ENCODE data around the gene CDON. TPM values are rescaled to one million over a fixed set of nuclear protein-coding genes. Genes with fewer than 3 reads are reported as not detected.

The CDON gene
- total and polyA plus RNA-seq, 9 of the 15 experiments (the other 6 are each of a cell fraction or from before 2014, with no cell fraction given): 0.08 to 0.64 (median 0.40) TPM

GRCh38 chr11:125952973-125953372 is 109.7 kb downstream of the CDON start:
- peaks cover 4% of the 10 kb centered on the region for H3K9me1 ChIP-seq (ENCODE audit: control insufficient read depth, insufficient read depth, low read length)
- DNase-seq (ENCODE audit: extremely low read depth in 1 of 4, low spot score in 3 of 4) (no peak), ATAC-seq (no peak), FAIRE-seq (no peak)
- WGBS (ENCODE audit: insufficient coverage, low coverage, missing lambda C conversion rate): 1% methylated on average over 7 of the region's 7 CpGs
- no peak overlapping the region for H3K9ac ChIP-seq (ENCODE audit: insufficient read depth in 1 of 2, low read depth in 2 of 2, low read length in 2 of 2)
- no peak overlapping the region for H3K4me2 ChIP-seq (ENCODE audit: insufficient read depth, low read length)
- H3K79me2 ChIP-seq (ENCODE audit: control insufficient read depth, insufficient read depth, low read length): no peaks in the 10 kb centered on the region
- in situ Hi-C loops (cut with MboI): no loop called here
- H4K20me1 ChIP-seq (replicated peaks; ENCODE audit: control insufficient read depth, insufficient read depth, low read length): peaks cover 8% of the 10 kb centered on the region; the same call in 1 of the 2 replicates
- intact Hi-C loops (cut with micrococcal nuclease): no loop called here
- no peaks in the 10 kb centered on the region for H3K36me3 ChIP-seq (ENCODE audit: control insufficient read depth, insufficient read depth, low read length)
- ChIA-PET CTCF (ENCODE audit: low intra/inter-chr PET ratio) (no interaction called here), POLR2A (interaction anchor here (1.3 kb wide), 1 partner anchor 10 kb away, joined by 6 read pairs; no protein-coding TSS in a partner anchor)
- H3K4me3 ChIP-seq: no peak overlapping the region
- BruUV-seq (replicated peaks): no TSS peak
- peaks cover 73 to 84% of the 10 kb centered on the region in 2 experiments for H3K27me3 ChIP-seq (ENCODE audit: control insufficient read depth in 2 of 2, insufficient read depth in 2 of 2, low read length in 2 of 2)
- no peak overlapping the region for H3K27ac ChIP-seq (ENCODE audit: extremely low read depth, low read depth, low read length)
- H3K9me3 ChIP-seq (replicated peaks; ENCODE audit: control insufficient read depth, insufficient read depth, low read depth, low read length): no peaks in the 10 kb centered on the region
- H2AFZ ChIP-seq (ENCODE audit: low read depth, low read length): no peak overlapping the region
- peaks cover 0 to 9% of the 10 kb centered on the region in 2 experiments; a peak in 2 of 5 replicates for H3K4me1 ChIP-seq (replicated peaks in 1 of 2; ENCODE audit: control insufficient read depth in 2 of 2, insufficient read depth in 2 of 2, low read length in 2 of 2)
- TF ChIP-seq HNRNPLL (IDR thresholded peaks at IDR 0.05; ENCODE audit: low read depth, low read length, poor library complexity, severe bottlenecking): no peak
- TF ChIP-seq PKNOX1 (IDR thresholded peaks at IDR 0.05): no peak
- no peak for TF ChIP-seq ETV6 (IDR thresholded peaks at IDR 0.05; ENCODE audit: borderline replicate concordance in 1 of 2, low read depth in 2 of 2, low read length in 1 of 2)
- TF ChIP-seq ETV6 (CRISPR knock-in tag; IDR thresholded peaks at IDR 0.05; ENCODE audit: borderline replicate concordance): no peak
- TF ChIP-seq HCFC1 (IDR thresholded peaks at IDR 0.05; ENCODE audit: low read depth, low read length): no peak
- TF ChIP-seq WHSC1 (IDR thresholded peaks at IDR 0.05; ENCODE audit: low read length): no peak
- no peak for TF ChIP-seq ZZZ3 (IDR thresholded peaks at IDR 0.05)
- TF ChIP-seq TFAM (CRISPR knock-in tag; conservative IDR thresholded peaks at IDR 0.05): no peak
- no peak for TF ChIP-seq TGIF2 (CRISPR knock-in tag; IDR thresholded peaks at IDR 0.05)
- TF ChIP-seq POLR3A (IDR thresholded peaks at IDR 0.05; ENCODE audit: borderline replicate concordance, extremely low read depth, insufficient read depth, insufficient read length): no peak
- TF ChIP-seq PHF21A (IDR thresholded peaks at IDR 0.05; ENCODE audit: borderline replicate concordance, low read depth): no peak
- no peak for TF ChIP-seq CXXC5 (CRISPR knock-in tag; IDR thresholded peaks at IDR 0.05)
- TF ChIP-seq ZNF282 (CRISPR knock-in tag; IDR thresholded peaks at IDR 0.05): no peak
- no peak for TF ChIP-seq SMARCC2 (IDR thresholded peaks at IDR 0.05; ENCODE audit: low read depth)
- TF ChIP-seq, protein P1, sequence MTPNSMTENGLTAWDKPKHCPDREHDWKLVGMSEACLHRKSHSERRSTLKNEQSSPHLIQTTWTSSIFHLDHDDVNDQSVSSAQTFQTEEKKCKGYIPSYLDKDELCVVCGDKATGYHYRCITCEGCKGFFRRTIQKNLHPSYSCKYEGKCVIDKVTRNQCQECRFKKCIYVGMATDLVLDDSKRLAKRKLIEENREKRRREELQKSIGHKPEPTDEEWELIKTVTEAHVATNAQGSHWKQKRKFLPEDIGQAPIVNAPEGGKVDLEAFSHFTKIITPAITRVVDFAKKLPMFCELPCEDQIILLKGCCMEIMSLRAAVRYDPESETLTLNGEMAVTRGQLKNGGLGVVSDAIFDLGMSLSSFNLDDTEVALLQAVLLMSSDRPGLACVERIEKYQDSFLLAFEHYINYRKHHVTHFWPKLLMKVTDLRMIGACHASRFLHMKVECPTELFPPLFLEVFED (CRISPR knock-in tag; conservative IDR thresholded peaks at IDR 0.05): no peak
- TF ChIP-seq, protein P2, sequence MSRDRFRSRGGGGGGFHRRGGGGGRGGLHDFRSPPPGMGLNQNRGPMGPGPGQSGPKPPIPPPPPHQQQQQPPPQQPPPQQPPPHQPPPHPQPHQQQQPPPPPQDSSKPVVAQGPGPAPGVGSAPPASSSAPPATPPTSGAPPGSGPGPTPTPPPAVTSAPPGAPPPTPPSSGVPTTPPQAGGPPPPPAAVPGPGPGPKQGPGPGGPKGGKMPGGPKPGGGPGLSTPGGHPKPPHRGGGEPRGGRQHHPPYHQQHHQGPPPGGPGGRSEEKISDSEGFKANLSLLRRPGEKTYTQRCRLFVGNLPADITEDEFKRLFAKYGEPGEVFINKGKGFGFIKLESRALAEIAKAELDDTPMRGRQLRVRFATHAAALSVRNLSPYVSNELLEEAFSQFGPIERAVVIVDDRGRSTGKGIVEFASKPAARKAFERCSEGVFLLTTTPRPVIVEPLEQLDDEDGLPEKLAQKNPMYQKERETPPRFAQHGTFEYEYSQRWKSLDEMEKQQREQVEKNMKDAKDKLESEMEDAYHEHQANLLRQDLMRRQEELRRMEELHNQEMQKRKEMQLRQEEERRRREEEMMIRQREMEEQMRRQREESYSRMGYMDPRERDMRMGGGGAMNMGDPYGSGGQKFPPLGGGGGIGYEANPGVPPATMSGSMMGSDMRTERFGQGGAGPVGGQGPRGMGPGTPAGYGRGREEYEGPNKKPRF (IDR thresholded peaks at IDR 0.05; ENCODE audit: low read depth, low read length): no peak
- TF ChIP-seq ZNF431 (CRISPR knock-in tag; IDR thresholded peaks at IDR 0.05): no peak
- no peak for TF ChIP-seq RFX7 (CRISPR knock-in tag; IDR thresholded peaks at IDR 0.05)
